Sigmoid colon (tissue), 7 donors: ENCODE measurements around the gene ANKS4B. TPM values are rescaled to one million over a fixed set of nuclear protein-coding genes. Genes with fewer than 3 reads are reported as not detected.

Experiments used
- DNase-seq: peaks from one replicate; pipeline ENCODE4 v3.0.0-alpha.2; 2019
- H3K27ac ChIP-seq, 4 donors: fragments of 200-600 bp; sonication (generic); one replicate each; pipeline ENCODE4 v1.5.1; 2016 to 2019; ENCODE audit warnings: mild to moderate bottlenecking in 1 of 4
- H3K27me3 ChIP-seq, 3 donors: fragments of 200-600 bp; sonication (generic); one replicate each; pipeline ENCODE4 v1.5.1; 2019; ENCODE audit warnings: mild to moderate bottlenecking in 1 of 3
- H3K36me3 ChIP-seq, 4 donors: fragments of 200-600 bp; sonication (generic); one replicate each; pipeline ENCODE4 v1.5.1; 2016 to 2019
- H3K4me1 ChIP-seq, 4 donors: fragments of 200-600 bp; sonication (generic); one replicate each; pipeline ENCODE4 v1.5.1; 2017 to 2019
- H3K4me3 ChIP-seq, 4 donors: fragments of 200-600 bp; sonication (generic); one replicate each; pipeline ENCODE4 v1.5.1; 2017 to 2019; ENCODE audit warnings: mild to moderate bottlenecking in 2 of 4, moderate library complexity in 1 of 4
- H3K9me3 ChIP-seq, 4 donors: fragments of 200-600 bp in 3 of 4; sonication (generic) in 3 of 4; one replicate each; pipeline versions ENCODE4 v1.5.1 to v1.6.1; 2013 to 2019
- CTCF ChIP-seq, 4 experiments: fragments of 450-650 bp in 3 of 4; fragments of 200-600 bp in 1 of 4; IDR thresholded peaks; one replicate each; pipeline ENCODE4 v1.5.1; 2016 to 2019; ENCODE audit warnings: antibody characterized with exemption in 4 of 4, mild to moderate bottlenecking in 3 of 4, moderate library complexity in 2 of 4
- EP300 ChIP-seq, 4 donors: sonication (generic); formaldehyde crosslinking; IDR thresholded peaks; one replicate each; pipeline ENCODE4 v1.6.1; 2017; ENCODE audit warnings: antibody characterized with exemption in 4 of 4
- POLR2A ChIP-seq, 2 donors: fragments of 450-650 bp; IDR thresholded peaks; one replicate each; pipeline ENCODE4 v1.6.1; 2016; ENCODE audit warnings: antibody characterized with exemption in 2 of 2, mild to moderate bottlenecking in 2 of 2, moderate library complexity in 2 of 2
- POLR2AphosphoS5 ChIP-seq, 4 donors: sonication (generic); formaldehyde crosslinking; IDR thresholded peaks; one replicate each; pipeline ENCODE4 v1.6.1; 2017; ENCODE audit warnings: antibody characterized with exemption in 4 of 4
- WGBS, 2 donors: extraction: QIAGEN DNeasy Blood & Tissue Kit; methylation state at CpG; one replicate each; pipeline ENCODE4 v1.1.7; 2013; 5-methylcytosine and 5-hydroxymethylcytosine counted together
- intact Hi-C: fragments of 100-400 bp; cut with DNase I; formaldehyde crosslinking; loops from one replicate; pipeline ENCODE4 v1.15.1; 2023
- polyA plus RNA-seq, 3 donors: library from polyadenylated mRNA; stranded (reverse); fragments of 200-250 nt; gene quantifications; one replicate each; pipeline ENCODE4 v1.2.3, GENCODE V29; 2013
- total RNA-seq, 4 donors: library from RNA; depleted of rRNA; stranded (reverse); fragments of >200 nt; gene quantifications; one replicate each; pipeline ENCODE4 v1.1.0, GENCODE V29; 2016
- donor health status: healthy with polysubstance abuse.
- donor health status: Bipolar disorder and iron deficiency.
- donor health status: healthy.

ANKS4B gene
- total and polyA plus RNA-seq, 7 donors = 0.28 to 32.4 (median 21.1) TPM; not detected in 3

GRCh38 chr16:21203155-21203797 is 30.2 kb upstream of the ANKS4B start:
- intact Hi-C loops = no loop called here
- TF ChIP-seq POLR2AphosphoS5 (IDR thresholded peaks at IDR 0.05) (no peak), EP300 (IDR thresholded peaks at IDR 0.05) (no peak), CTCF (IDR thresholded peaks at IDR 0.05) (no peak), POLR2A (IDR thresholded peaks at IDR 0.05) (no peak)

GRCh38 chr16:21205303-21205702 is 28.2 kb upstream of the ANKS4B start:
- no peaks in the 10 kb centered on the region for H3K9me3 ChIP-seq
- H3K27me3 ChIP-seq = no peaks in the 10 kb centered on the region
- no peak overlapping the region for H3K4me3 ChIP-seq
- intact Hi-C loops = no loop called here
- no peak for TF ChIP-seq POLR2A (IDR thresholded peaks at IDR 0.05)
- TF ChIP-seq POLR2AphosphoS5 (IDR thresholded peaks at IDR 0.05) = no peak
- no peak for TF ChIP-seq EP300 (IDR thresholded peaks at IDR 0.05)
- TF ChIP-seq CTCF (IDR thresholded peaks at IDR 0.05) = no peak
- H3K4me1 ChIP-seq = no peaks in the 10 kb centered on the region
- DNase-seq = no peak
- H3K36me3 ChIP-seq = no peaks in the 10 kb centered on the region
- H3K27ac ChIP-seq = no peak overlapping the region

More at GRCh38 chr16:21203155-21203797, 30.2 kb upstream of the ANKS4B start:
- H3K9me3 ChIP-seq = no peaks in the 10 kb centered on the region
- DNase-seq = no peak
- H3K36me3 ChIP-seq = no peaks in the 10 kb centered on the region
- H3K27ac ChIP-seq = no peak overlapping the region
- H3K4me3 ChIP-seq = no peak overlapping the region
- H3K27me3 ChIP-seq = peaks cover 0 to 4% (median 0%) of the 10 kb centered on the region in 3 donors
- H3K4me1 ChIP-seq = no peaks in the 10 kb centered on the region
- 30 to 52% methylated on average over 7 of the region's 7 CpGs for WGBS, 2 donors

- Histone ChIP-seq H3K27me3 (no peaks in the 10 kb centered on the region), H3K36me3 (no peaks in the 10 kb centered on the region), H3K27ac (no peak overlapping the region), H3K4me1 (no peaks in the 10 kb centered on the region), H3K9me3 (no peaks in the 10 kb centered on the region), H3K4me3 (no peak overlapping the region)
- no peak for DNase-seq
- TF ChIP-seq EP300 (IDR thresholded peaks at IDR 0.05) (no peak), POLR2AphosphoS5 (IDR thresholded peaks at IDR 0.05) (no peak), POLR2A (IDR thresholded peaks at IDR 0.05) (no peak), CTCF (IDR thresholded peaks at IDR 0.05) (no peak)
- 92 to 94% methylated on average over 4 of the region's 4 CpGs for WGBS, 2 donors
- intact Hi-C loops = no loop called here
Measured at GRCh38 chr16:21206550-21206949, 26.9 kb upstream of the ANKS4B start.

GRCh38 chr16:21208446-21209230 is 24.9 kb upstream of the ANKS4B start:
- Histone ChIP-seq H3K9me3 (no peaks in the 10 kb centered on the region), H3K36me3 (no peaks in the 10 kb centered on the region), H3K27ac (no peak overlapping the region), H3K4me1 (no peaks in the 10 kb centered on the region), H3K4me3 (no peak overlapping the region), H3K27me3 (no peaks in the 10 kb centered on the region)
- intact Hi-C loops = no loop called here
- 47 to 64% methylated on average over 2 of the region's 2 CpGs for WGBS, 2 donors
- TF ChIP-seq EP300 (IDR thresholded peaks at IDR 0.05) (no peak), CTCF (IDR thresholded peaks at IDR 0.05) (no peak), POLR2AphosphoS5 (IDR thresholded peaks at IDR 0.05) (no peak), POLR2A (IDR thresholded peaks at IDR 0.05) (no peak)
- no peak for DNase-seq
